Breast epithelium (tissue), 4 donors: ENCODE results near the gene PDCD1. TPM values are rescaled to one million over a fixed set of nuclear protein-coding genes. Genes with fewer than 3 reads are reported as not detected.

Experiments used
- DNase-seq, 2 donors: peaks; one replicate each; pipeline ENCODE4 v3.0.0-alpha.2; 2019; ENCODE audit warnings: low spot score in 2 of 2
- H3K27ac ChIP-seq, 2 donors: fragments of 200-600 bp; sonication (generic) in 1 of 2; one replicate each; pipeline ENCODE4 v1.5.1; 2016 to 2019; ENCODE audit warnings: mild to moderate bottlenecking in 1 of 2
- H3K27me3 ChIP-seq, 2 donors: fragments of 200-600 bp; sonication (generic) in 1 of 2; one replicate each; pipeline versions ENCODE4 v1.5.1 to v1.6.0; 2017 to 2019; ENCODE audit warnings: control low read depth in 1 of 2, mild to moderate bottlenecking in 1 of 2
- H3K36me3 ChIP-seq: fragments of 200-600 bp; one replicate; pipeline ENCODE4 v1.5.1; 2019
- H3K4me1 ChIP-seq, 2 donors: fragments of 200-600 bp; sonication (generic); one replicate each; pipeline ENCODE4 v1.5.1; 2016 to 2019; ENCODE audit warnings: control low read depth in 1 of 2
- H3K4me3 ChIP-seq, 3 donors: fragments of 200-600 bp; sonication (generic); 1 replicate in 2 of 3; 2 replicates in 1 of 3; pipeline ENCODE4 v1.5.1; 2016 to 2019; ENCODE audit warnings: mild to moderate bottlenecking in 3 of 3, moderate library complexity in 2 of 3
- H3K9me3 ChIP-seq, 2 donors: fragments of 200-600 bp; sonication (generic) in 1 of 2; one replicate each; pipeline ENCODE4 v1.5.1; 2016 to 2019; ENCODE audit warnings: control low read depth in 1 of 2
- CTCF ChIP-seq, 3 donors: fragments of 450-650 bp; IDR thresholded peaks; one replicate each; pipeline ENCODE4 v1.5.1; 2016 to 2017; ENCODE audit warnings: antibody characterized with exemption in 3 of 3, mild to moderate bottlenecking in 3 of 3, moderate library complexity in 3 of 3
- POLR2A ChIP-seq: fragments of 450-650 bp; IDR thresholded peaks from one replicate; pipeline ENCODE4 v1.6.1; 2016; ENCODE audit warnings: antibody characterized with exemption, mild to moderate bottlenecking, moderate library complexity
- POLR2AphosphoS5 ChIP-seq, 3 donors: sonication (generic); formaldehyde crosslinking; IDR thresholded peaks; one replicate each; pipeline ENCODE4 v1.6.1; 2017; ENCODE audit warnings: antibody characterized with exemption in 3 of 3
- intact Hi-C: fragments of 100-400 bp; cut with DNase I; formaldehyde crosslinking; loops from one replicate; pipeline ENCODE4 v1.15.1; 2023; ENCODE audit warnings: low total_unique reads
- total RNA-seq, 3 donors: library from RNA; depleted of rRNA; stranded (reverse); fragments of >200 nt; gene quantifications; one replicate each; pipeline ENCODE4 v1.1.0, GENCODE V29; 2016

Gene PDCD1
- total RNA-seq, 3 donors from 2014 or later = 0.16 to 0.88 (median 0.33) TPM

- intact Hi-C loops = no loop called here
- H3K27me3 ChIP-seq = peaks cover 0 to 7% of the 10 kb centered on the region in 2 donors
- no peak for DNase-seq
- no peak overlapping the region for H3K27ac ChIP-seq
- no peak for TF ChIP-seq POLR2AphosphoS5 (IDR thresholded peaks at IDR 0.05)
- no peak for TF ChIP-seq POLR2A
- no peak for TF ChIP-seq CTCF (IDR thresholded peaks at IDR 0.05)
- H3K4me1 ChIP-seq = peaks cover 0 to 6% of the 10 kb centered on the region in 2 donors
- no peaks in the 10 kb centered on the region for H3K36me3 ChIP-seq
- H3K4me3 ChIP-seq = no peak overlapping the region
- H3K9me3 ChIP-seq = no peaks in the 10 kb centered on the region
Measured at GRCh38 chr2:241842067-241842415, 16.7 kb downstream of the PDCD1 start.

DNA sequence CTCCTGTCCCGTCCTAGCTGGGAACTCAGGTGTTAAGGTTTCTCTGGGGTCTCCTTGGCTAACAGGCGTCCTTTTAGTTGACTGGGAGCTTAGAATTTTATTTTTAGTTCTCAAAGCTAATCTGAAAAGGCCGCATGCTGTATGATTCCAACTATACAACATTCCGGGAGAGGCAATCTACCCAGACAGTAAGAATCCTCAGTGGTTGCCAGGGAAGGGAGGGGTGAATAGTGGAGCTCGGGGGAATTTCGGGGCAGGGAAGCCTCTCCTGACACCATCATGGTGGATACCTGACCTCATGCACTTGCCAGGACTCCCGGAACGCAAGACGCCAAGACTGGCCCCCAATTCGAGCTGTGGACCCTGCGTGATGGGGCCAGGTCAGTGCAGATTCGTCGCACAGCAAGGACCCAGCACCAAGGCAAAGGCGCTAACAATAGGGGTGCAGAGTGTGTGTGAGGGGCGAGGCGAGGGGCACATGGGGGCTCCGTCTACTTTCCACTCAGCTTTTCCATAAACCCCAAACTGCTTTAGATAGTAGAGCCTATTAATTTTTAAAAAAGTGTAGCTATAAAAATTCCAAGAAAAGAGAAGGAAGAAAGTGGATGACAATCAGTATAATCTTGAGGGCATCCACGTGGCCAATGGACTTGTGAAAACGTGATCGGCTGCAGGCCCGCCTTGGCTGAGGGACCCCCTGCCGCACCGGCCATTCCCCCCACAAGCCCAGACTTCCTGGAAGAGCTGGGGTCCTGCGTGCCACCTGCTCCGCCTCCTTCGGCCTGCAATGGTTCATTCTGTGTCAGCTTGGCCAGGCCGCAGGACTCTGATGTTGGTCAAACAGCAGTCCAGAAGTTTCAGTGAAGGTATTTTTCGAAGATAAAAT, 17.3 kb downstream of the PDCD1 start:
- TF ChIP-seq POLR2AphosphoS5 (IDR thresholded peaks at IDR 0.05) (no peak), CTCF (IDR thresholded peaks at IDR 0.05) (no peak), POLR2A (no peak)
- peaks cover 0 to 6% of the 10 kb centered on the region in 2 donors for H3K27me3 ChIP-seq
- H3K27ac ChIP-seq = no peak overlapping the region
- no peaks in the 10 kb centered on the region for H3K9me3 ChIP-seq
- H3K4me1 ChIP-seq = peaks cover 0 to 6% of the 10 kb centered on the region in 2 donors
- H3K36me3 ChIP-seq = no peaks in the 10 kb centered on the region
- no peak overlapping the region for H3K4me3 ChIP-seq
- no peak for DNase-seq
- intact Hi-C loops = no loop called here

DNA sequence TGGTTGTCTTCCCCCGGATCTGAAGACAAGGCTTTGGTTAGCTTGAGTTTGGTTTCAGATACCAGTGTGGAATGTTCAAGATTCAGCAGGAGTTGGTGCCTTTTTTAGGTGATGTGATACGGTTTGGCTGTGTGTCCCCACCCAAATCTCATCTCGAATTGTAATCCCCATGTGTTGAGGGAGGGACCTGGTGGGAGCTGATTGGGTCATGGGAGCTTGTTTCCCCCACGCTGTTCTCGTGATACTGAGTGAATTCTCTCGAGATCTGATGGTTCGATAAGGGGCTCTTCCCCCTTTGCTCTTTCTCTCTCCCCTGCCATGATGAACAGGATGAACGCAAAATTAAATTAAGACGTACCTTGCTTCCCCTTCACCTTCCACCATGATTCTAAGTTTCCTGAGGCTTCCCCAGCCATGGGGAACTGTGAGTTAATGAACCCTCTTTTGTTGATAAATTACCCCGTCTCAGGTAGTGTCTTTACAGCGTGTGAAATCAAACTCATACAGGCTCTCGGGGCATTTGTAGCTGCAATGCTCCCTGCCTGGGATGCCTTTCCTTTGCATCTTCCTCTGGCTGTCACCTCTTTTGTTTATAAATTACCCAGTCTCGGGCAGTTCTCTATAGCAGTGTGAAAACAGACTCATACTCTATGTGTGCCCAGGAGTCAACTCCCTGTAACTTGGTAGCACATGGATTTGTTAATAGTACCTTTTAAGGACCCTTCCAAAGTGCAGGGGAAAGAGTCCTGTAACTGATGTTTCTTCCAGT, 21.3 kb downstream of the PDCD1 start:
- Histone ChIP-seq H3K4me1 (no peaks in the 10 kb centered on the region), H3K9me3 (no peaks in the 10 kb centered on the region), H3K36me3 (no peaks in the 10 kb centered on the region), H3K27ac (no peak overlapping the region), H3K4me3 (no peak overlapping the region), H3K27me3 (no peaks in the 10 kb centered on the region)
- intact Hi-C loops = no loop called here
- no peak for TF ChIP-seq CTCF (IDR thresholded peaks at IDR 0.05)
- no peak for TF ChIP-seq POLR2AphosphoS5 (IDR thresholded peaks at IDR 0.05)
- TF ChIP-seq POLR2A = no peak
- no peak for DNase-seq

- no peaks in the 10 kb centered on the region for H3K4me1 ChIP-seq
- H3K27ac ChIP-seq = no peak overlapping the region
- intact Hi-C loops = no loop called here
- no peaks in the 10 kb centered on the region for H3K27me3 ChIP-seq
- H3K4me3 ChIP-seq = no peak overlapping the region
- H3K9me3 ChIP-seq = no peaks in the 10 kb centered on the region
- no peak for DNase-seq
- TF ChIP-seq POLR2A (no peak), POLR2AphosphoS5 (IDR thresholded peaks at IDR 0.05) (no peak), CTCF (IDR thresholded peaks at IDR 0.05) (no peak)
- H3K36me3 ChIP-seq = no peaks in the 10 kb centered on the region
Measured at GRCh38 chr2:241836292-241836691, 22.4 kb downstream of the PDCD1 start.

DNA sequence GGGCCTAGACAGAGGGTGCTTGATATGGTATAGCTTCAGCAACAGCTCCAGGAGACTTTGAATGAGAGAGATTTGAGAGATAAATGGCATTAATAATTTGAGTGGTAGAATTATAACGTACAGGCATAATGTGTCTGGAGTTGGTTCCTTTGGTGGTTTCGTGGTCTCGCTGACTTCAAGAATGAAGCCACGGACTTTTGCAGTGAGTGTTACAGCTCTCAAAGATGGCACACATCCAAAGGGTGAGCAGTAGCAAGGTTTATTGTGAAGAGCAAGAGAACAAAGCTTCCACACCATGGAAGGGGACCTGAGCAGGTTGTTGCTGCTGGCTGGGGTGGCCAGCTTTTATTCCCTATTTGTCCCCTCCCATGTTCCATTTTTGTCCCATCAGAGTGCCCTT, 23.1 kb downstream of the PDCD1 start:
- Histone ChIP-seq H3K27ac (no peak overlapping the region), H3K4me1 (no peaks in the 10 kb centered on the region), H3K36me3 (no peaks in the 10 kb centered on the region), H3K9me3 (no peaks in the 10 kb centered on the region), H3K4me3 (no peak overlapping the region), H3K27me3 (no peaks in the 10 kb centered on the region)
- TF ChIP-seq POLR2AphosphoS5 (IDR thresholded peaks at IDR 0.05) (no peak), CTCF (IDR thresholded peaks at IDR 0.05) (no peak), POLR2A (no peak)
- no peak for DNase-seq
- intact Hi-C loops = no loop called here
